K562 (cell line): ENCODE measurements around the gene FBP2. TPM values are rescaled to one million over a fixed set of nuclear protein-coding genes. Genes with fewer than 3 reads are reported as not detected.

Experiments
- ATAC-seq: fragments of 200-7000 bp; cut with Tn5 transposase; 3 replicates; pipeline ENCODE4 v1.9.1; 2020; ENCODE audit warnings: moderate library complexity
- BruUV-seq: library from RNA; stranded (reverse); fragments of 400-500 nt; replicated peaks from 2 replicates; lab custom pipeline; 2021; lab: Mats Ljungman, UMichigan
- CTCF ChIA-PET: fragments of 300-600 bp; formaldehyde crosslinking; extraction: SDS; loops from one replicate; lab custom pipeline; 2021; ENCODE audit warnings: low intra/inter-chr PET ratio; lab: Yijun Ruan, JAX
- POLR2A ChIA-PET: fragments of 300-600, 350-650 bp; sonication (Branson Sonifier 250); formaldehyde crosslinking; extraction: SDS; loops from one replicate; lab custom pipeline; 2021; ENCODE audit warnings: antibody characterized with exemption, inconsistent platforms; lab: Yijun Ruan, JAX
- DNase-seq, 4 experiments: peaks; one replicate each; pipeline versions ENCODE4 v3.0.0 to v3.0.0-alpha.2; 2011 to 2018; ENCODE audit warnings: low spot score in 3 of 4, mixed read lengths in 3 of 4; ENCODE audit errors: extremely low read depth in 1 of 4
- FAIRE-seq: peaks from 2 replicates; lab custom pipeline; 2011; peaks lifted over from hg19 to GRCh38; lab: Jason Lieb, UNC
- H2AFZ ChIP-seq: 2 replicates; pipeline ENCODE4 v1.6.0; 2011; ENCODE audit warnings: low read depth, low read length, control low read depth, inconsistent platforms
- H3K27ac ChIP-seq: fragments of 200-600 bp; 3 replicates; pipeline ENCODE4 v1.8.0; 2011; ENCODE audit warnings: low read depth, mild to moderate bottlenecking, control low read depth, inconsistent platforms, low read length, moderate library complexity, mixed read lengths; ENCODE audit errors: extremely low read depth
- H3K27me3 ChIP-seq, 2 experiments: fragments of 300-600 bp in 1 of 2; 2 replicates in 1 of 2; 3 replicates in 1 of 2; pipeline versions ENCODE4 v1.6.0 to v1.8.0; 2011; ENCODE audit warnings: inconsistent platforms in 2 of 2, low read length in 2 of 2, mild to moderate bottlenecking in 1 of 2, mixed read lengths in 1 of 2, moderate library complexity in 1 of 2; ENCODE audit not compliant: control insufficient read depth in 2 of 2, insufficient read depth in 2 of 2
- H3K36me3 ChIP-seq: fragments of 300-600 bp; 3 replicates; pipeline ENCODE4 v1.8.0; 2011; ENCODE audit warnings: mild to moderate bottlenecking, low read length, inconsistent platforms; ENCODE audit not compliant: control insufficient read depth, insufficient read depth
- H3K4me1 ChIP-seq, 2 experiments: fragments of 200-600 bp in 1 of 2; replicated peaks in 1 of 2; 2 replicates in 1 of 2; 3 replicates in 1 of 2; pipeline versions ENCODE4 v1.5.1 to v1.8.0; 2011; ENCODE audit warnings: inconsistent platforms in 2 of 2, low read length in 2 of 2, mild to moderate bottlenecking in 1 of 2, mixed read lengths in 1 of 2, moderate library complexity in 1 of 2; ENCODE audit not compliant: control insufficient read depth in 2 of 2, insufficient read depth in 2 of 2
- H3K4me2 ChIP-seq: 2 replicates; pipeline ENCODE4 v1.6.1; 2011; ENCODE audit warnings: low read length, control low read depth, inconsistent platforms, mixed read lengths; ENCODE audit not compliant: insufficient read depth
- H3K4me3 ChIP-seq: fragments of 200-600 bp; sonication (generic), shearing (Covaris generic); 2 replicates; pipeline ENCODE4 v1.5.1; 2016; ENCODE audit warnings: control low read depth, inconsistent platforms
- H3K79me2 ChIP-seq: fragments of 200-600 bp; 3 replicates; pipeline ENCODE4 v1.8.0; 2011; ENCODE audit warnings: low read length, inconsistent platforms; ENCODE audit not compliant: control insufficient read depth, insufficient read depth
- H3K9ac ChIP-seq, 2 experiments: 2 replicates each; pipeline versions ENCODE4 v1.6.0 to v1.6.1; 2011; ENCODE audit warnings: low read depth in 2 of 2, low read length in 2 of 2, control low read depth in 1 of 2, inconsistent platforms in 1 of 2, mild to moderate bottlenecking in 1 of 2, mixed read lengths in 1 of 2; ENCODE audit not compliant: insufficient read depth in 1 of 2
- H3K9me1 ChIP-seq: one replicate; pipeline ENCODE4 v1.6.0; 2011; ENCODE audit warnings: inconsistent platforms, mild to moderate bottlenecking, low read length, moderate library complexity; ENCODE audit not compliant: control insufficient read depth, insufficient read depth
- H3K9me3 ChIP-seq: replicated peaks from 2 replicates; pipeline ENCODE4 v1.5.1; 2011; ENCODE audit warnings: low read depth, low read length, inconsistent platforms; ENCODE audit not compliant: control insufficient read depth, insufficient read depth
- H4K20me1 ChIP-seq: replicated peaks from 2 replicates; pipeline ENCODE4 v1.6.1; 2011; ENCODE audit warnings: low read length, inconsistent platforms, mixed read lengths; ENCODE audit not compliant: control insufficient read depth, insufficient read depth
- NR0B1 ChIP-seq: fragments of 450-650 bp; IDR thresholded peaks from one replicate; pipeline ENCODE4 v1.6.1; 2018; ENCODE audit warnings: mild to moderate bottlenecking, moderate library complexity; ENCODE audit not compliant: partially characterized antibody
- PHF8 ChIP-seq: fragments of 200-600 bp; sonication (generic); IDR thresholded peaks from 2 replicates; pipeline ENCODE4 v1.6.1; 2012; ENCODE audit warnings: mixed run types, mild to moderate bottlenecking, inconsistent platforms, low read length, moderate library complexity, borderline replicate concordance
- RFX7 ChIP-seq: fragments of 250-450 bp; sonication (Bioruptor Pico); IDR thresholded peaks from 2 replicates; pipeline ENCODE4 v1.5.1; 2021; ENCODE audit warnings: mild to moderate bottlenecking
- RHOXF2B ChIP-seq: fragments of 250-450 bp; sonication (Bioruptor Pico); conservative IDR thresholded peaks from 2 replicates; pipeline ENCODE4 v1.5.1; 2021
- SETDB1 ChIP-seq: IDR thresholded peaks from one replicate; pipeline ENCODE4 v1.6.1; 2012; ENCODE audit warnings: low read length, control low read depth, inconsistent platforms
- ZBED1 ChIP-seq: IDR thresholded peaks from 2 replicates; pipeline ENCODE4 v1.6.1; 2014
- WGBS: fragments of 100-300 bp; shearing (Covaris generic); methylation state at CpG from one replicate; pipeline ENCODE4 v1.1.6; 2016; ENCODE audit warnings: low coverage, mixed read lengths; ENCODE audit not compliant: insufficient coverage; ENCODE audit errors: missing lambda C conversion rate; 5-methylcytosine and 5-hydroxymethylcytosine counted together
- in situ Hi-C: fragments of 300-500 bp; cut with MboI; formaldehyde crosslinking; loops from 4 replicates; pipeline ENCODE4 v1.15.0; 2018; ENCODE audit warnings: inconsistent platforms, mixed read lengths
- intact Hi-C: fragments of 100-400 bp; cut with micrococcal nuclease; formaldehyde crosslinking; loops from 2 replicates; pipeline ENCODE4 v1.14.2; 2022
- polyA plus RNA-seq, 8 experiments: library from polyadenylated mRNA; depleted of rRNA in 4 of 8; stranded (reverse) in 5 of 8; unstranded in 3 of 8; fragments of >200 nt; fragmentation: Nextera tagmentation in 2 of 8; fragmentation: Illumina TruSeq in 1 of 8; extraction: Ambion mirVana in 2 of 8; extraction: Trizol in 1 of 8; gene quantifications; 2 replicates each; pipeline versions ENCODE4 v1.2.1 to v1.2.3, GENCODE V29; 2011 to 2014; ENCODE audit warnings: inconsistent platforms in 1 of 8, missing spikeins in 1 of 8
- total RNA-seq, 7 experiments: library from RNA; depleted of rRNA in 6 of 7; stranded (reverse); fragments of >200 nt in 6 of 7; fragmentation: Illumina TruSeq in 2 of 7; extraction: Trizol in 2 of 7; gene quantifications; 2 replicates each; pipeline versions ENCODE4 v1.2.1 to v1.2.3, GENCODE V29; 2011 to 2021; ENCODE audit warnings: low replicate concordance in 1 of 7

The FBP2 gene
- total and polyA plus RNA-seq, 9 of the 15 experiments (the other 6 are each of a cell fraction or from before 2014, with no cell fraction given): 0.06 TPM; not detected in 7

GRCh38 chr9:94630833-94631232 is 37.2 kb upstream of the FBP2 start:
- intact Hi-C loops (no loop called here), in situ Hi-C loops (no loop called here)
- FAIRE-seq: no peak
- Histone ChIP-seq H3K9ac (no peak overlapping the region), H3K9me1 (no peaks in the 10 kb centered on the region), H2AFZ (no peak overlapping the region), H3K4me3 (no peak overlapping the region), H3K27ac (no peak overlapping the region), H3K9me3 (no peaks in the 10 kb centered on the region), H3K27me3 (peaks cover 40 to 61% of the 10 kb centered on the region in 2 experiments), H4K20me1 (0 out of 2 replicates have a peak, but pooled peaks cover 4% of the 10 kb centered on the region), H3K36me3 (no peaks in the 10 kb centered on the region), H3K79me2 (no peaks in the 10 kb centered on the region), H3K4me2 (no peak overlapping the region), H3K4me1 (peaks cover 0 to under 1% of the 10 kb centered on the region in 2 experiments; a peak in 2 of 5 replicates)
- ATAC-seq: no peak
- CTCF ChIA-PET: interaction anchor here (0.6 kb wide), 1 partner anchor 27 kb away, joined by 3 read pairs; no protein-coding TSS in a partner anchor
- BruUV-seq: no TSS peak
- TF ChIP-seq PHF8: no peak
- DNase-seq: no peak
- POLR2A ChIA-PET: no interaction called here
- WGBS: 40% methylated on average over 5 of the region's 5 CpGs

GRCh38 chr9:94630281-94630680 is 36.7 kb upstream of the FBP2 start:
- in situ Hi-C loops: no loop called here
- intact Hi-C loops: no loop called here
- ATAC-seq (no peak), DNase-seq (no peak), FAIRE-seq (no peak)
- H3K36me3 ChIP-seq: no peaks in the 10 kb centered on the region
- no peak overlapping the region for H3K9ac ChIP-seq
- H3K4me3 ChIP-seq: no peak overlapping the region
- ChIA-PET POLR2A (interaction anchor here (0.6 kb wide), 1 partner anchor 1881 kb away, joined by 3 read pairs; no protein-coding TSS in a partner anchor), CTCF (no interaction called here)
- H3K27me3 ChIP-seq: peaks cover 41 to 62% of the 10 kb centered on the region in 2 experiments
- H3K27ac ChIP-seq: no peak overlapping the region
- H3K9me1 ChIP-seq: no peaks in the 10 kb centered on the region
- 0 out of 2 replicates have a peak, but pooled peaks cover 4% of the 10 kb centered on the region for H4K20me1 ChIP-seq
- no TSS peak for BruUV-seq
- no peaks in the 10 kb centered on the region for H3K79me2 ChIP-seq
- peaks cover 0 to 6% of the 10 kb centered on the region in 2 experiments; a peak in 2 of 5 replicates for H3K4me1 ChIP-seq
- 3% methylated on average over 3 of the region's 3 CpGs for WGBS
- no peak overlapping the region for H2AFZ ChIP-seq
- no peaks in the 10 kb centered on the region for H3K9me3 ChIP-seq
- H3K4me2 ChIP-seq: no peak overlapping the region
- no peak for TF ChIP-seq NR0B1
- TF ChIP-seq RFX7 (CRISPR knock-in tag): no peak
- no peak for TF ChIP-seq SETDB1
- no peak for TF ChIP-seq ZBED1
- TF ChIP-seq RHOXF2B (CRISPR knock-in tag): no peak
